Measurements from ENCODE around the gene CLCF1. TPM values are rescaled to one million over a fixed set of nuclear protein-coding genes. Genes with fewer than 3 reads are reported as not detected.
A peak's percentile ranks its signal among the peaks of the same experiment; 100 is the strongest.

The CLCF1 gene
- total RNA-seq, 2 donors from 2014 or later, result 1.7 to 4.0 TPM

DNA sequence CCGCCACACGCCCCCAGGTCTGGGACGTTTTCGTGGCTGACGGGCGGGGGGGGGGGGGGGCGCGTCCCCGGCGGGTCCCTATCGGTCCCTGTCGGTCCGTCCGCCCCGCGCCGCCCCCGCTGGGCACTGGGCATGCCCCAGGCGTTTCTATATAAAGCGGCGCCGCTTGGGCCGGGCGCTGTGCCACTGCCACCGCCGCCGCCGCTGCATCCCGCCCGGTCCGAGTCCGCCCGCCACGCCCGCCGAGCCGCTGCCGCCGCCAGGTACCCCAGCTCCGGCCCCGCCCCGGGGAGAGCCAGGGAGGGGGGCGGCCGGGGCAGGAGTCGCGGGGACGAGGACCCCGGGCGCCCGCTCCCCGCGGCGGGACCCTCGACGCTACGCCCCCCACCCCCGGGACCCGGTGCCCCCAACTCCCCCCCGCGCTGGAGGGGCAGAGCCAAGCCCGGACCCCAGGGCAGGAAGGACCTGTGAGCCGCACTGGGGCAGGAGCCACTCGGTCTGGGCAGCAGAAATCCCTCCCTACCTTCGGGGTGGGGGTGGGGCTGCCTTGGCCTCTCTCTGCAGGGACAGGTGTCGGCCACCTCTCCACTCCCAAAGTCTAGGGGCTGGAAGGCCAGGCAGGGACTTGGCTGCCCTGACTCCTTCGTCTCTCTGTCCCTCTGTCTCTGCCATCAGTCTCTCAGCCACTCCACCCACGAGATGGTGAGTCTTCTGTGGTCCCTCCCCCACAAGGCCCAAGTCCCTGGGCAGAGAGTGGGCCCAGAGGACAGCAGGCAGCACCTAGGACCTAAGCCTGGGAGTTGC is 42.3 kb upstream of the CLCF1 start, which contains the start of gene CARNS1:
TSS of gene CARNS1 (plus strand) at position 178 of the 804 bp plus-strand sequence. CDS start at position 700, 522 bp downstream.
- H3K4me3 ChIP-seq, result peak within 1 kb of the TSS; percentile 31
- no peaks in the 10 kb centered on the region for H3K36me3 ChIP-seq
- H3K4me1 ChIP-seq, result no peaks in the 10 kb centered on the region
- H3K27me3 ChIP-seq, result no peaks in the 10 kb centered on the region
- H3K9ac ChIP-seq (ENCODE audit: low read depth in 2 of 2, low read length in 2 of 2), result peak within 1 kb of the TSS in 1 of 2 donors; percentile 35
- H3K27ac ChIP-seq, result no peak within 1 kb of the TSS
- no peaks in the 10 kb centered on the region for H3K9me3 ChIP-seq
- no peak for DNase-seq
- TF ChIP-seq, protein P1, sequence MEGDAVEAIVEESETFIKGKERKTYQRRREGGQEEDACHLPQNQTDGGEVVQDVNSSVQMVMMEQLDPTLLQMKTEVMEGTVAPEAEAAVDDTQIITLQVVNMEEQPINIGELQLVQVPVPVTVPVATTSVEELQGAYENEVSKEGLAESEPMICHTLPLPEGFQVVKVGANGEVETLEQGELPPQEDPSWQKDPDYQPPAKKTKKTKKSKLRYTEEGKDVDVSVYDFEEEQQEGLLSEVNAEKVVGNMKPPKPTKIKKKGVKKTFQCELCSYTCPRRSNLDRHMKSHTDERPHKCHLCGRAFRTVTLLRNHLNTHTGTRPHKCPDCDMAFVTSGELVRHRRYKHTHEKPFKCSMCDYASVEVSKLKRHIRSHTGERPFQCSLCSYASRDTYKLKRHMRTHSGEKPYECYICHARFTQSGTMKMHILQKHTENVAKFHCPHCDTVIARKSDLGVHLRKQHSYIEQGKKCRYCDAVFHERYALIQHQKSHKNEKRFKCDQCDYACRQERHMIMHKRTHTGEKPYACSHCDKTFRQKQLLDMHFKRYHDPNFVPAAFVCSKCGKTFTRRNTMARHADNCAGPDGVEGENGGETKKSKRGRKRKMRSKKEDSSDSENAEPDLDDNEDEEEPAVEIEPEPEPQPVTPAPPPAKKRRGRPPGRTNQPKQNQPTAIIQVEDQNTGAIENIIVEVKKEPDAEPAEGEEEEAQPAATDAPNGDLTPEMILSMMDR (IDR thresholded peaks at IDR 0.05), result no peak
- intact Hi-C loops (cut with DNase I), result no loop called here

DNA sequence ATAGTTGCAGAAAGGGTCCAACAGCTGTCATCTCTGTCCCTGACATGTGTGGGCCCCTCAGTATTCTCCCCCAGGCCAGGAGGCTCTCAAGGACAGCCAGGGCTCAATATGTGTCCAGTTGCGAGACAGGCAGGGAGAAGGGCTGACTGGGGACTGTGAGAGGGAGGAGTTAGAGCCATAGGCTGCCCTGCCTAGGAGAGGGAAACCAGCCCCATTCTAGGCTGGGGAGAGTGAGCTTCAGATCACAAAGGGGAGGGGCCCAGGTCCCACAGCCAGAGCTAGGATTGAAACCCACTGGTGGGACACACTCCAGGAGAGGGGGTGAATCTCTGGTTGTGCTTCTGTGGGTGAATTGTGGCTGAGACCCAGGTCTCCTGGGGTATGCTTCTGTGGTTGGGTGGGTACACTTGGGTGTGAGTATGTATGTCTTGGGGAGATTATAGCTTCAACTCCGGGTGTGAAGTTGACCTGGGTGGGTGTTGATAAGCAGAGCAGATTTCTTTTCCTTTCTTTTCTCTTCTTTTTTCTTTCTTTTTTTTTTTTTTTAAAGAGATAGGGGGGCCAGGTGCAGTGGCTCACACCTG is 40.0 kb upstream of the CLCF1 start:
- no peak overlapping the region for H3K27ac ChIP-seq
- intact Hi-C loops (cut with DNase I), result no loop called here
- H3K36me3 ChIP-seq, result no peaks in the 10 kb centered on the region
- H3K27me3 ChIP-seq, result no peaks in the 10 kb centered on the region
- H3K9ac ChIP-seq (ENCODE audit: low read depth in 2 of 2, low read length in 2 of 2), result no peak overlapping the region
- H3K4me1 ChIP-seq, result no peaks in the 10 kb centered on the region
- H3K4me3 ChIP-seq, result no peak overlapping the region
- H3K9me3 ChIP-seq, result no peaks in the 10 kb centered on the region
- DNase-seq, result no peak
- TF ChIP-seq, protein P1 (IDR thresholded peaks at IDR 0.05), result no peak

DNA sequence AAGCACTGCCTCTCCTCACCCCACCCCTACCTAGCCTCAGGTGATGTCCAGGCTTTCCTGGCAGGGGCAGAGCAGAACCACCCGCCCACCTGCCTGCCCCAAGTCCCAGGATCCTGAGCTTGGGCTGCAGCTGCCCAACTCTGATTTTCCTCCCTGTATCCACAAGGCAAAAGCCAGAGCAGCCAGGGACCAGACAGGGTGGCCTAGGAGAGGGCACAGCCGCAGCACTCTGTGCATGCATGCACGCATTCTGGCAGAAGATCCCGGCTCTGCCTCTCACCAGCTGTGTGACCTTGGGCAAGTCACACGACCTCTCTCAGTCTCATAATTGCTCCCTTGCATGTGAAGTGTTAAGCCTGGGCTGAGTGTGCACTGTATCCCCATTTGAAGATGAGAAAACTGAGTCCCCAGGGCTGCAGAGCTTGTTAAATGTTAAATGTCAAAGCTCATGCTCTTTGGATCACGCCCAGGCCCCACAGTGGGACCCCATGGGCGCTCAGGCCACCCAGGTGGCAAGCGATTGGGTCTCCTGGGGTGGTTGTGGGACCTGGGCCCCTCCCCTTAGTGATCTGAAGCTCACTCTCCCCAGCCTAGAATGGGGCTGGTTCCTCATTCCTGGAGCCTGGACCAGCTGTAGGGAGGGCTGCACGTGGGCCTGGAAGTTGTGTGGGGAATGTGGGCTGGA is 39.2 kb upstream of the CLCF1 start:
- TF ChIP-seq, protein P1 (IDR thresholded peaks at IDR 0.05), result no peak
- H3K27me3 ChIP-seq, result no peaks in the 10 kb centered on the region

DNA sequence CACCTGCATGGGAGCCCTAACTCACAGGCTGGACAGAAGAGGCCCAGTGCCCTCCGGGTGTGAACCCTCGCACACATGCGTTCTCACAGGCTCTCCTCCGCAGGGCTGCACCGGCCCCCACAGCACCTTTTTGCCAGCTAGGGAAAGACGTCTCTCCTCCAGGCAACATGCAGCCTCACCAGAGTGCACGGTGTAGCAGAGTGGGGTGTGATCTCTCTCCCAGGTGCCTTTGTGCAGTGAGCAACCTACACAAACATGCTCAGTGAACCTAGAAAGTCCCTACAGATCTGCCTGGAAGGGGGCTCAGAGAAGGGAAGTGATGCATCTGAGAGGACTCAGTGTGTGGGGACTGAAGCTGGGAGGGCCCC is 38.4 kb upstream of the CLCF1 start:
- H3K27ac ChIP-seq, result no peak overlapping the region
- H3K4me3 ChIP-seq, result no peak overlapping the region
- no peaks in the 10 kb centered on the region for H3K27me3 ChIP-seq
- DNase-seq, result no peak
- H3K4me1 ChIP-seq, result no peaks in the 10 kb centered on the region
- TF ChIP-seq, protein P1 (IDR thresholded peaks at IDR 0.05), result no peak
- H3K36me3 ChIP-seq, result no peaks in the 10 kb centered on the region
- H3K9ac ChIP-seq (ENCODE audit: low read depth in 2 of 2, low read length in 2 of 2), result no peak overlapping the region
- no peaks in the 10 kb centered on the region for H3K9me3 ChIP-seq
- intact Hi-C loops (cut with DNase I), result no loop called here

More for the DNA sequence above, 39.2 kb upstream of the CLCF1 start:
- Histone ChIP-seq H3K9ac (ENCODE audit: low read depth in 2 of 2, low read length in 2 of 2) (no peak overlapping the region), H3K4me3 (no peak overlapping the region), H3K36me3 (no peaks in the 10 kb centered on the region), H3K4me1 (no peaks in the 10 kb centered on the region), H3K9me3 (no peaks in the 10 kb centered on the region), H3K27ac (no peak overlapping the region)
- DNase-seq, result no peak
- intact Hi-C loops (cut with DNase I), result no loop called here

DNA sequence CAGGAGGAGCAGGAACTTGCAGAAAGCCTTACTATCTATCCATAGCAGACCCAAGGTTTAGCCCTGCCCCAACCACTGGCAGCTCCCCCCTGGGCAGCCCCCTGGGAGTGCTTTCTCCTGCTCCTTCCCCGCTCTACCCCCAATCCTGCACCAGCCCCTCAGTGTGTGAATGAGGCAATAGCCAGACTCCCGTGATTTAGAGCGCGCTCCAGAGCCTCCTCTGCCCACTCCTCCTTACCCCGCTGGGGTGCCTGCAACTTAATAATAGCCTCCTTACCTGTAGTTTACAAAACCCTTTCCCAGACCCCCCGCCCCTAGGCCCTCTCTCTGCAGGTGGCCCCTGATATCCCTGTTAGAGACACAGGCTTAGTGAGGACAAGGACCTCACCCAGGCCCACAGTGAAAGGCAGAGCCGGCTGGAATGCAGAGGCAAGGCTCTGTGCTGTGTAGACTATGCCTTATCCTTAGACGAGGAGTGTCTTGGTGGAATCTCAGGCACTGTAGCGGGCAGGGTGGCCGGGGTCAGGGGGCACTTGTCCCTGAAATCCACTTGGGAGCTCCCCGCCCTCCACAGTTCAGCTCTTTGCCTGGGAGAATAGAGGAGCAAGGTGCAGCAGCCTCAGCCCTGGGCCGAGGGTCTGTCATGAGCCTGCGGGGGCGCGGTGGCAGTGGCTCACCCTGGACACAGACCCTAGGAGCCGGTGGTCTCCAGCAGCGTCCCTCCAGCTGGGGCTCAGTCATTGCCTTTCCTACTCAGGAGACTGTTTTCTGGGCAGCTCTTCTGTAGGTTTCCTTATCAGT is 37.8 kb upstream of the CLCF1 start:
- intact Hi-C loops (cut with DNase I), result no loop called here
- TF ChIP-seq, protein P1 (IDR thresholded peaks at IDR 0.05), result no peak

More for the DNA sequence above, 37.8 kb upstream of the CLCF1 start:
- DNase-seq, result no peak
- Histone ChIP-seq H3K9ac (ENCODE audit: low read depth in 2 of 2, low read length in 2 of 2) (no peak overlapping the region), H3K4me3 (no peak overlapping the region), H3K27ac (no peak overlapping the region), H3K4me1 (no peaks in the 10 kb centered on the region), H3K36me3 (no peaks in the 10 kb centered on the region), H3K9me3 (no peaks in the 10 kb centered on the region), H3K27me3 (no peaks in the 10 kb centered on the region)

All from colonic mucosa (tissue), 4 donors.